ENCODE data around the gene ADGRA3. TPM values are rescaled to one million over a fixed set of nuclear protein-coding genes. Genes with fewer than 3 reads are reported as not detected.

Gene ADGRA3
- total RNA-seq, 1 experiment from 2014 or later: 40.5 TPM

GRCh38 chr4:22502895-22503814, 12.7 kb downstream of the ADGRA3 start:
- H3K27ac Mint-ChIP-seq: peak overlapping the region; percentile 42; the same call in 1 of the 2 replicates
- DNase-seq (ENCODE audit: low spot score) (no peak), ATAC-seq (no peak)
- peaks cover 36% of the 10 kb centered on the region for H3K4me1 Mint-ChIP-seq
- H3K4me3 Mint-ChIP-seq: no peak overlapping the region
- ChIA-PET CTCF (no interaction called here), POLR2A (no interaction called here)
- H3K9me3 Mint-ChIP-seq: no peaks in the 10 kb centered on the region
- TF ChIP-seq E2F1 (CRISPR knock-in tag; IDR thresholded peaks at IDR 0.05) (no peak), FOXJ3 (CRISPR knock-in tag; IDR thresholded peaks at IDR 0.05; ENCODE audit: borderline replicate concordance) (no peak), MYBL2 (CRISPR knock-in tag; IDR thresholded peaks at IDR 0.05) (no peak), ZNF512 (CRISPR knock-in tag; IDR thresholded peaks at IDR 0.05; ENCODE audit: borderline replicate concordance) (no peak), PRRX2 (CRISPR knock-in tag; IDR thresholded peaks at IDR 0.05) (no peak), E2F5 (CRISPR knock-in tag; IDR thresholded peaks at IDR 0.05) (no peak), FOXK1 (CRISPR knock-in tag; IDR thresholded peaks at IDR 0.05) (no peak), FOXP4 (CRISPR knock-in tag; IDR thresholded peaks at IDR 0.05) (no peak), ETV6 (CRISPR knock-in tag; IDR thresholded peaks at IDR 0.05) (no peak), SMAD3 (CRISPR knock-in tag; IDR thresholded peaks at IDR 0.05; ENCODE audit: borderline replicate concordance) (no peak), MXD4 (CRISPR knock-in tag; IDR thresholded peaks at IDR 0.05; ENCODE audit: borderline replicate concordance) (no peak), RORB (CRISPR knock-in tag; IDR thresholded peaks at IDR 0.05) (no peak), IRF2 (CRISPR knock-in tag; IDR thresholded peaks at IDR 0.05; ENCODE audit: borderline replicate concordance, low read depth) (no peak), SOX15 (CRISPR knock-in tag; IDR thresholded peaks at IDR 0.05) (no peak), ZNF416 (CRISPR knock-in tag; IDR thresholded peaks at IDR 0.05) (no peak)
- TF ChIP-seq, protein P1, sequence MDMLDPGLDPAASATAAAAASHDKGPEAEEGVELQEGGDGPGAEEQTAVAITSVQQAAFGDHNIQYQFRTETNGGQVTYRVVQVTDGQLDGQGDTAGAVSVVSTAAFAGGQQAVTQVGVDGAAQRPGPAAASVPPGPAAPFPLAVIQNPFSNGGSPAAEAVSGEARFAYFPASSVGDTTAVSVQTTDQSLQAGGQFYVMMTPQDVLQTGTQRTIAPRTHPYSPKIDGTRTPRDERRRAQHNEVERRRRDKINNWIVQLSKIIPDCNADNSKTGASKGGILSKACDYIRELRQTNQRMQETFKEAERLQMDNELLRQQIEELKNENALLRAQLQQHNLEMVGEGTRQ (CRISPR knock-in tag; IDR thresholded peaks at IDR 0.05): no peak
- no peaks in the 10 kb centered on the region for H3K36me3 Mint-ChIP-seq
- H3K27me3 Mint-ChIP-seq (ENCODE audit: low read depth): no peaks in the 10 kb centered on the region

DNA sequence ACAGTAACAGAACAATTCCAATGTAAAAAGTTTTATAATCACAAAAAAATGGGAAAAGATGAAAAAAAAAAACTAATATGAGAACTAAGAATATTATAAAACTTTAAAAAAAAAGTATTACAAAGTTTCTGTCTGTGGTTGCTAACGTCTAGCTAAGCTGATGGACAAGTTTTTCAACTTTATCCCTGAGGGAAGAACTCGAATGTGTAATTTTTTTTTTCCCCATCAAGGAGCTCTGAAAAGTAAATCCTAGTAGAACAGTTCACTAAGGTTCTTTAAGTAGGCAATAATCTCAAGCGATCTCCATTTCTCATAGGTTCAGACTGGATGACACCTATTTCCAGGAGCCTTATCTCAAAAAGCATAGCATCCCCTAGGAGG, 14.2 kb downstream of the ADGRA3 start:
- POLR2A ChIA-PET: interaction anchor here (0.6 to 1.0 kb wide), 2 partner anchors 21 to 1814 kb away, joined by 4 read pairs; no protein-coding TSS in a partner anchor
- Mint-ChIP-seq H3K4me1 (peaks cover 33% of the 10 kb centered on the region), H3K27me3 (ENCODE audit: low read depth) (no peaks in the 10 kb centered on the region), H3K36me3 (no peaks in the 10 kb centered on the region), H3K4me3 (no peak overlapping the region), H3K27ac (no peak overlapping the region), H3K9me3 (no peaks in the 10 kb centered on the region)
- DNase-seq (ENCODE audit: low spot score) (no peak), ATAC-seq (no peak)
- CTCF ChIA-PET: interaction anchor here (1.2 kb wide), 1 partner anchor 13 kb away, joined by 4 read pairs; no protein-coding TSS in a partner anchor
- TF ChIP-seq KAT7 (CRISPR knock-in tag; IDR thresholded peaks at IDR 0.05; ENCODE audit: borderline replicate concordance) (no peak), AR (CRISPR knock-in tag; IDR thresholded peaks at IDR 0.05) (no peak), NFATC4 (CRISPR knock-in tag; IDR thresholded peaks at IDR 0.05) (no peak)
- TF ChIP-seq, protein P2, sequence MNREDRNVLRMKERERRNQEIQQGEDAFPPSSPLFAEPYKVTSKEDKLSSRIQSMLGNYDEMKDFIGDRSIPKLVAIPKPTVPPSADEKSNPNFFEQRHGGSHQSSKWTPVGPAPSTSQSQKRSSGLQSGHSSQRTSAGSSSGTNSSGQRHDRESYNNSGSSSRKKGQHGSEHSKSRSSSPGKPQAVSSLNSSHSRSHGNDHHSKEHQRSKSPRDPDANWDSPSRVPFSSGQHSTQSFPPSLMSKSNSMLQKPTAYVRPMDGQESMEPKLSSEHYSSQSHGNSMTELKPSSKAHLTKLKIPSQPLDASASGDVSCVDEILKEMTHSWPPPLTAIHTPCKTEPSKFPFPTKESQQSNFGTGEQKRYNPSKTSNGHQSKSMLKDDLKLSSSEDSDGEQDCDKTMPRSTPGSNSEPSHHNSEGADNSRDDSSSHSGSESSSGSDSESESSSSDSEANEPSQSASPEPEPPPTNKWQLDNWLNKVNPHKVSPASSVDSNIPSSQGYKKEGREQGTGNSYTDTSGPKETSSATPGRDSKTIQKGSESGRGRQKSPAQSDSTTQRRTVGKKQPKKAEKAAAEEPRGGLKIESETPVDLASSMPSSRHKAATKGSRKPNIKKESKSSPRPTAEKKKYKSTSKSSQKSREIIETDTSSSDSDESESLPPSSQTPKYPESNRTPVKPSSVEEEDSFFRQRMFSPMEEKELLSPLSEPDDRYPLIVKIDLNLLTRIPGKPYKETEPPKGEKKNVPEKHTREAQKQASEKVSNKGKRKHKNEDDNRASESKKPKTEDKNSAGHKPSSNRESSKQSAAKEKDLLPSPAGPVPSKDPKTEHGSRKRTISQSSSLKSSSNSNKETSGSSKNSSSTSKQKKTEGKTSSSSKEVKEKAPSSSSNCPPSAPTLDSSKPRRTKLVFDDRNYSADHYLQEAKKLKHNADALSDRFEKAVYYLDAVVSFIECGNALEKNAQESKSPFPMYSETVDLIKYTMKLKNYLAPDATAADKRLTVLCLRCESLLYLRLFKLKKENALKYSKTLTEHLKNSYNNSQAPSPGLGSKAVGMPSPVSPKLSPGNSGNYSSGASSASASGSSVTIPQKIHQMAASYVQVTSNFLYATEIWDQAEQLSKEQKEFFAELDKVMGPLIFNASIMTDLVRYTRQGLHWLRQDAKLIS (CRISPR knock-in tag; IDR thresholded peaks at IDR 0.05; ENCODE audit: borderline replicate concordance): no peak
